ENCODE data around the gene TTN.
"Not testable (repeated sequence)": the region's sequence is repeated elsewhere in the genome, so short reads cannot be mapped to it uniquely, and the experiment has no call there.

The TTN gene

DNA sequence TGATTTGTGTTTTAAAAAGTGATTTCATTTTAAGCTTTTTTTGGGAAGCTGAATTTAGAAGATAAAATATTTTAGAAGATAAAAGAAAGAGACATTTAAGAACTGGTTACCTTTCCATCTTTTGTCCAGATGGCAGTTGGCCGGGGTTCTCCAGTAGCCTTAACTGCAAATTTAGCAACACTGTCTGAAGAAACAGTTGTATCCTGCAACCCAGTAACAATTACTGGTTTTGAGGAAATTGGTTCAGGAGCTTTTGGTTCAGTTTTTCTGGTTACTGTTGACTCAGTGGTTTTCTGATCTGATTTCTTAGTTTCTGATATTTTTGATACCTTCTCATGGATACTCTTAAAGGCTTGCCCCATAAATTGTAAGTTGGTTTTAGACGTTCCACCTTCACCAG lies 277.1 kb downstream of the TTN start:
- ChIA-PET POLR2A (interaction anchor here (1.0 to 1.1 kb wide), 2 partner anchors 13 to 79 kb away, joined by 3 read pairs; partner anchors contain the start of genes PJVK and PRKRA), CTCF (interaction anchor here (1.3 to 1.9 kb wide), 2 partner anchors 48 to 115 kb away, joined by 3 to 5 read pairs; no protein-coding TSS in a partner anchor)
- no peak for DNase-seq (ENCODE audit: extremely low spot score)
- TF ChIP-seq, protein P1, sequence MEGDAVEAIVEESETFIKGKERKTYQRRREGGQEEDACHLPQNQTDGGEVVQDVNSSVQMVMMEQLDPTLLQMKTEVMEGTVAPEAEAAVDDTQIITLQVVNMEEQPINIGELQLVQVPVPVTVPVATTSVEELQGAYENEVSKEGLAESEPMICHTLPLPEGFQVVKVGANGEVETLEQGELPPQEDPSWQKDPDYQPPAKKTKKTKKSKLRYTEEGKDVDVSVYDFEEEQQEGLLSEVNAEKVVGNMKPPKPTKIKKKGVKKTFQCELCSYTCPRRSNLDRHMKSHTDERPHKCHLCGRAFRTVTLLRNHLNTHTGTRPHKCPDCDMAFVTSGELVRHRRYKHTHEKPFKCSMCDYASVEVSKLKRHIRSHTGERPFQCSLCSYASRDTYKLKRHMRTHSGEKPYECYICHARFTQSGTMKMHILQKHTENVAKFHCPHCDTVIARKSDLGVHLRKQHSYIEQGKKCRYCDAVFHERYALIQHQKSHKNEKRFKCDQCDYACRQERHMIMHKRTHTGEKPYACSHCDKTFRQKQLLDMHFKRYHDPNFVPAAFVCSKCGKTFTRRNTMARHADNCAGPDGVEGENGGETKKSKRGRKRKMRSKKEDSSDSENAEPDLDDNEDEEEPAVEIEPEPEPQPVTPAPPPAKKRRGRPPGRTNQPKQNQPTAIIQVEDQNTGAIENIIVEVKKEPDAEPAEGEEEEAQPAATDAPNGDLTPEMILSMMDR (IDR thresholded peaks at IDR 0.05; ENCODE audit: control extremely low read depth, extremely low read depth, low read depth, missing control alignments), result no peak

DNA sequence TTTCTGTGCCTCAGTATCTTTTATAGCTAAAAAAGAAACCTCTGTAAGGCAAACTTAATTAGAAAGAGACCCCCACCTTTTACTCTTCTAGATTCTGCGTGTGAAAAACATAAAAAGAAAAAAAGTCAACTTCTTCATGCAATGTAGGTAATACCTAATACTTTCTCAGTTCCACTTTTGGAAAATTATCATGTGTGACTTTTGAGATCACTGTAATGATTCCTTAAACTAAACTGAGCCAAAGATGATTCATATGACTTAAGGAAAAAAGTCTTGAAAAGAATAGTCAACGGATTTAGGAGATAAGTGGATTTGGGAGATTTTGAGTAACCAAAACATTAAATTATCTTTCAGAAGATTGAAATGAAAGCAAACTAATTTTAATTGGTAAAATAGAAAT lies 278.0 kb downstream of the TTN start:
- ChIA-PET POLR2A (no interaction called here), CTCF (interaction anchor here (1.9 to 2.5 kb wide), 2 partner anchors 12 to 47 kb away, joined by 5 to 12 read pairs; no protein-coding TSS in a partner anchor)
- TF ChIP-seq, protein P1 (IDR thresholded peaks at IDR 0.05; ENCODE audit: control extremely low read depth, extremely low read depth, low read depth, missing control alignments), result no peak
- DNase-seq (ENCODE audit: extremely low spot score), result no peak

DNA sequence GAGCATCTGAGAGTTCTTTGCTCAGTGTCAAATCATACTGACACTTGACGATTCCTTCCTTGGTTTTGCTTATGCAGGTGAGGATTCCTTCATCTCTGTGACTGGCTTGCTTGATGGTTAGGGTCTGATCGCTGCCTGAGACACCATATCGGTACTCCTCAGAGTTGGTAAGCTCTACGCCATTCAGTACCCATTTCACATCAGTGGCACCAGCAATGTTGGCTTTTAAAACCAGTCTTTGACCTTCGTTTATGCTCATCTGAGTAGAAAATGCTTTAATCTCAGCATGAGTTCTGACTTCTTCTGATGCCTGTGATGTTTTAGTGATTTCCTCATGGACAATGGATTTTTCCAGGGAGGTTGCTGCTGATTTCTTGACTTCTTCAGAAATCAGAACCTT lies 278.6 kb downstream of the TTN start:
- POLR2A ChIA-PET, result no interaction called here
- DNase-seq (ENCODE audit: extremely low spot score), result no peak
- CTCF ChIA-PET, result interaction anchor here (2.5 kb wide), 1 partner anchor 11 kb away, joined by 12 read pairs; no protein-coding TSS in a partner anchor
- TF ChIP-seq, protein P1 (IDR thresholded peaks at IDR 0.05; ENCODE audit: control extremely low read depth, extremely low read depth, low read depth, missing control alignments), result no peak

DNA sequence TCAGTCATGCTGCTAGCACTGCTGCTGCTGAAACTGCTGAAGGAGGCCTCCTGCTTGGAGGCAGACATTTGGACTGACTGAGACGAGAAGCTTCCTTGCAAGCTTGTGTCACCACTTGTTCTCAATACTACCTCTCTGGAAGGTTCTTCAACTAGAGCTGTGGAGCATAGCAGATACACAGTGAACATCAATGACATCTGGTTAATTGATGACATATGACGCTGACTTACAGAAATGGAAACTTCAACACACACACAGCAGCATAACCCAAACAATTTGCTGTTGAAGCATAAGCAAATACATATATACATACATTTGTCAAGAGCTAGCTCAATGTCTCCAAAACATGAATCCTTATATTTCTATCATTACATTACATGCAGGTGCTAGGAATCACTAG lies 279.6 kb downstream of the TTN start:
- ChIA-PET CTCF (interaction anchor here (0.8 to 2.5 kb wide), 6 partner anchors 10 to 113 kb away, joined by 3 to 12 read pairs (median 4); no protein-coding TSS in a partner anchor), POLR2A (interaction anchor here (0.8 kb wide), 1 partner anchor 11 kb away, joined by 11 read pairs; no protein-coding TSS in a partner anchor)
- DNase-seq (ENCODE audit: extremely low spot score), result no peak
- TF ChIP-seq, protein P1 (IDR thresholded peaks at IDR 0.05; ENCODE audit: control extremely low read depth, extremely low read depth, low read depth, missing control alignments), result no peak

DNA sequence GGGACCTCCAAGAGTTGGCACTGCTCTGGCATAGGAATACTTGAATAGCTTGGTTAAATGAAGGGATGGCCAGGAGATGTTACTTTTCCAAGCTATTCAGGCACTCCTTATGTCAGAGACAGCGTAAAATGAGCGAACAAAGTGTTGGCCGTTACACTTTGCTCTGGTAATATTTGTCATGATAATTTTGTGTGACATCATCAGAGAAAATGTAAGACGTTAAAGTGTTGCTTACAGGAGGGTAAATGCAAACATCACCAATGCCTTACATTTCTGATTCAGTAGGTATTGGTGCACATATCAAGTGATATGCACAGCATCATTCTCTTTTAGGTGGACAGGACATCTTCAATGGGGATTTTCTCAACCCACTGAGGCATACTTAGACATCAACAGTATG lies 281.0 kb downstream of the TTN start:
- TF ChIP-seq, protein P1 (IDR thresholded peaks at IDR 0.05; ENCODE audit: control extremely low read depth, extremely low read depth, low read depth, missing control alignments), result no peak
- ChIA-PET CTCF (interaction anchor here (1.1 kb wide), 1 partner anchor 9 kb away, joined by 3 read pairs; no protein-coding TSS in a partner anchor), POLR2A (no interaction called here)
- no peak for DNase-seq (ENCODE audit: extremely low spot score)

DNA sequence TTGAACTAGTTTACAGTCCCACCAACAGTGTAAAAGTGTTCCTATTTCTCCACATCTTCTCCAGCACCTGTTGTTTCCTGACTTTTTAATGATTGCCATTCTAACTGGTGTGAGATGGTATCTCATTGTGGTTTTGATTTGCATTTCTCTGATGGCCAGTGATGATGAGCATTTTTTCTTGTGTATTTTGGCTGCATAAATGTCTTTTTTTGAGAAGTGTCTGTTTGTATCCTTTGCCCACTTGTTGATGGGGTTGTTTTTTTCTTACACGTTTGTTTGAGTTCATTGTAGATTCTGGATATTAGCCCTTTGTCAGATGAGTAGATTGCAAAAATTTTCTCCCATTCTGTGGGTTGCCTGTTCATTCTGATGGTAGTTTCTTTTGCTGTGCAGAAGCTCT lies 281.8 kb downstream of the TTN start:
- DNase-seq (ENCODE audit: extremely low spot score); POLR2A ChIA-PET: not testable (repeated sequence)

DNA sequence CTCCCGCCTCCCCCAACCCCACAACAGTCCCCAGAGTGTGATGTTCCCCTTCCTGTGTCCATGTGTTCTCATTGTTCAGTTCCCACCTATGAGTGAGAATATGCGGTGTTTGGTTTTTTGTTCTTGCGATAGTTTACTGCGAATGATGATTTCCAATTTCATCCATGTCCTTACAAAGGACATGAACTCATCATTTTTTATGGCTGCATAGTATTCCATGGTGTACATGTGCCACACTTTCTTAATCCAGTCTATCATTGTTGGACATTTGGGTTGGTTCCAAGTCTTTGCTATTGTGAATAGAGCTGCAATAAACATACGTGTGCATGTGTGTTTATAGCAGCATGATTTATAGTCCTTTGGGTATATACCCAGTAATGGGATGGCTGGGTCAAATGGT lies 282.2 kb downstream of the TTN start:
- DNase-seq (ENCODE audit: extremely low spot score); POLR2A ChIA-PET: not testable (repeated sequence)
- CTCF ChIA-PET, result interaction anchor here (1.1 kb wide), 1 partner anchor 8 kb away, joined by 3 read pairs; no protein-coding TSS in a partner anchor

More for the DNA sequence above, 281.8 kb downstream of the TTN start:
- CTCF ChIA-PET, result interaction anchor here (1.1 kb wide), 1 partner anchor 8 kb away, joined by 3 read pairs; no protein-coding TSS in a partner anchor
